GM18951 (cell line): ENCODE measurements around the gene RIMBP2.

Source experiments
- POLR2A ChIP-seq: IDR thresholded peaks from 4 replicates; pipeline ENCODE4 v1.6.1; 2011; ENCODE audit warnings: mild to moderate bottlenecking; ENCODE audit not compliant: insufficient read length, insufficient read depth; ENCODE audit errors: extremely low read depth
- in situ Hi-C: fragments of 300-500 bp; cut with MboI; formaldehyde crosslinking; loops from one replicate; pipeline ENCODE4 v1.12.0; 2022; ENCODE audit warnings: low sequenced_read_pairs, mixed read lengths, inconsistent platforms; ENCODE audit not compliant: unreplicated experiment

RIMBP2 gene

GRCh38 chr12:130581782-130582181 is 134.3 kb downstream of the RIMBP2 start:
- TF ChIP-seq POLR2A: no peak
- in situ Hi-C loops: no loop called here

- in situ Hi-C loops: no loop called here
- TF ChIP-seq POLR2A: no peak
These were observed 136.9 kb downstream of the RIMBP2 start for GRCh38 chr12:130579231-130579630.

GRCh38 chr12:130577351-130577750 is 138.7 kb downstream of the RIMBP2 start:
- TF ChIP-seq POLR2A: no peak
- in situ Hi-C loops: no loop called here

- in situ Hi-C loops: no loop called here
- TF ChIP-seq POLR2A: no peak
These were observed 139.7 kb downstream of the RIMBP2 start for GRCh38 chr12:130576371-130576816.

- no peak for TF ChIP-seq POLR2A
These were observed 141.7 kb downstream of the RIMBP2 start for GRCh38 chr12:130574402-130574801.

GRCh38 chr12:130573766-130574165 is 142.3 kb downstream of the RIMBP2 start:
- TF ChIP-seq POLR2A: no peak
- in situ Hi-C loops: no loop called here

More at GRCh38 chr12:130574402-130574801, 141.7 kb downstream of the RIMBP2 start:
- in situ Hi-C loops: no loop called here

- in situ Hi-C loops: no loop called here
- TF ChIP-seq POLR2A: no peak
These were observed 142.9 kb downstream of the RIMBP2 start for GRCh38 chr12:130573235-130573634.

- in situ Hi-C loops: no loop called here
- TF ChIP-seq POLR2A: no peak
These were observed 143.5 kb downstream of the RIMBP2 start for GRCh38 chr12:130572553-130572952.

- TF ChIP-seq POLR2A: no peak
- in situ Hi-C loops: no loop called here
These were observed 144.4 kb downstream of the RIMBP2 start for GRCh38 chr12:130571734-130572133.

- in situ Hi-C loops: no loop called here
- no peak for TF ChIP-seq POLR2A
These were observed 145.0 kb downstream of the RIMBP2 start for GRCh38 chr12:130571089-130571488.

GRCh38 chr12:130569521-130569920 is 146.6 kb downstream of the RIMBP2 start:
- TF ChIP-seq POLR2A: no peak
- in situ Hi-C loops: no loop called here

GRCh38 chr12:130568501-130568900 is 147.6 kb downstream of the RIMBP2 start:
- TF ChIP-seq POLR2A: no peak
- in situ Hi-C loops: no loop called here

GRCh38 chr12:130568041-130568440 is 148.1 kb downstream of the RIMBP2 start:
- in situ Hi-C loops: no loop called here
- no peak for TF ChIP-seq POLR2A

GRCh38 chr12:130566446-130567155 is 149.5 kb downstream of the RIMBP2 start:
- in situ Hi-C loops: no loop called here
- TF ChIP-seq POLR2A: no peak

GRCh38 chr12:130565189-130565588 is 150.9 kb downstream of the RIMBP2 start:
- no peak for TF ChIP-seq POLR2A
- in situ Hi-C loops: no loop called here

- in situ Hi-C loops: no loop called here
- no peak for TF ChIP-seq POLR2A
These were observed 152.8 kb downstream of the RIMBP2 start for GRCh38 chr12:130563323-130563722.
